DOHH2 (cell line): ENCODE results near the gene MYO7B.

Source experiments
- CTCF ChIP-seq: fragments of 200-600 bp; sonication (generic); IDR thresholded peaks from one replicate; pipeline ENCODE4 v1.5.1; 2014; ENCODE audit warnings: antibody characterized with exemption, mild to moderate bottlenecking, low read depth, low read length; ENCODE audit not compliant: poor library complexity, severe bottlenecking
- EZH2phosphoT487 ChIP-seq: fragments of 200-600 bp; sonication (generic); IDR thresholded peaks from 2 replicates; pipeline ENCODE4 v1.6.1; 2017; ENCODE audit warnings: borderline replicate concordance, mild to moderate bottlenecking, antibody characterized with exemption, low read length, moderate library complexity, mixed read lengths

GRCh38 chr2:127618551-127619202 lies 83.2 kb downstream of the MYO7B start:
- TF ChIP-seq CTCF (no peak), EZH2phosphoT487 (no peak)
